HG02943 (cell line): ENCODE results near the gene AP1S3.
"Not testable (repeated sequence)": the region's sequence is repeated elsewhere in the genome, so short reads cannot be mapped to it uniquely, and the experiment has no call there.

ENCODE experiments used
- ATAC-seq: cut with Tn5 transposase; IDR thresholded peaks from one replicate; pipeline ENCODE4 v1.9.1; 2021; ENCODE audit warnings: mild to moderate bottlenecking, low read depth, moderate library complexity; ENCODE audit not compliant: unreplicated experiment

AP1S3 gene

GRCh38 chr2:223811757-223812156, 25.6 kb downstream of the AP1S3 start:
- no peak for ATAC-seq

- ATAC-seq = no peak
Observed at GRCh38 chr2:223805008-223805407, 32.4 kb downstream of the AP1S3 start.

- no peak for ATAC-seq
Observed at GRCh38 chr2:223801736-223802135, 35.6 kb downstream of the AP1S3 start.

- no peak for ATAC-seq
Observed at GRCh38 chr2:223800908-223801307, 36.5 kb downstream of the AP1S3 start.

- peak; percentile 99 for ATAC-seq
Observed at GRCh38 chr2:223797811-223798721, 39.3 kb downstream of the AP1S3 start.

GRCh38 chr2:223797037-223797436, 40.3 kb downstream of the AP1S3 start:
- no peak for ATAC-seq

GRCh38 chr2:223789423-223789822, 48.0 kb downstream of the AP1S3 start:
- no peak for ATAC-seq

GRCh38 chr2:223788826-223789225, 48.6 kb downstream of the AP1S3 start:
- ATAC-seq = no peak

- ATAC-seq = not testable (repeated sequence)
Observed at GRCh38 chr2:223788106-223788505, 49.3 kb downstream of the AP1S3 start.

- no peak for ATAC-seq
Observed at GRCh38 chr2:223787358-223787757, 50.0 kb downstream of the AP1S3 start.

- ATAC-seq = no peak
Observed at GRCh38 chr2:223786943-223787342, 50.4 kb downstream of the AP1S3 start.

GRCh38 chr2:223786236-223786635, 51.1 kb downstream of the AP1S3 start:
- ATAC-seq = no peak

- ATAC-seq = no peak
Observed at GRCh38 chr2:223784221-223784772, 53.1 kb downstream of the AP1S3 start.

- no peak for ATAC-seq
Observed at GRCh38 chr2:223782629-223783028, 54.8 kb downstream of the AP1S3 start.

- no peak for ATAC-seq
Observed at GRCh38 chr2:223781560-223781959, 55.8 kb downstream of the AP1S3 start.

GRCh38 chr2:223779877-223780276, 57.5 kb downstream of the AP1S3 start:
- ATAC-seq = no peak

GRCh38 chr2:223774193-223774592, 63.2 kb downstream of the AP1S3 start:
- ATAC-seq = no peak

GRCh38 chr2:223772363-223772762, 65.0 kb downstream of the AP1S3 start:
- ATAC-seq = no peak

- ATAC-seq = no peak
Observed at GRCh38 chr2:223771475-223771874, 65.9 kb downstream of the AP1S3 start.

- ATAC-seq = no peak
Observed at GRCh38 chr2:223768179-223768578, 69.2 kb downstream of the AP1S3 start.

GRCh38 chr2:223767341-223767740, 70.0 kb downstream of the AP1S3 start:
- no peak for ATAC-seq

GRCh38 chr2:223765221-223765785, 72.1 kb downstream of the AP1S3 start:
- no peak for ATAC-seq
